Activated CD4-positive, alpha-beta memory T cell treated with anti-CD3 and anti-CD28 coated beads for 36 hours (primary cell): ENCODE measurements around the gene TSFM. TPM values are rescaled to one million over a fixed set of nuclear protein-coding genes. Genes with fewer than 3 reads are reported as not detected.

Source experiments
- CTCF ChIA-PET: fragments of 350-600 bp; sonication (Branson Sonifier 250); formaldehyde crosslinking; loops from one replicate; lab custom pipeline; 2021; ENCODE audit warnings: antibody characterized with exemption, inconsistent platforms; lab: Charles Lee
- POLR2A ChIA-PET: fragments of 350-600 bp; sonication (Branson Sonifier 250); formaldehyde crosslinking; loops from one replicate; lab custom pipeline; 2021; ENCODE audit warnings: antibody characterized with exemption; lab: Charles Lee
- DNase-seq: peaks from one replicate; pipeline ENCODE4 v3.0.0-alpha.2; 2020
- H3K27ac Mint-ChIP-seq: one replicate; pipeline ENCODE4 v1.8.0; 2021; ENCODE audit warnings: mixed read lengths
- H3K27me3 Mint-ChIP-seq: one replicate; pipeline ENCODE4 v1.8.0; 2021; ENCODE audit warnings: mixed read lengths
- H3K36me3 Mint-ChIP-seq: one replicate; pipeline ENCODE4 v1.8.0; 2021; ENCODE audit warnings: mixed read lengths
- H3K4me1 Mint-ChIP-seq: one replicate; pipeline ENCODE4 v1.8.0; 2021; ENCODE audit warnings: low read depth, mixed read lengths
- H3K4me3 Mint-ChIP-seq: one replicate; pipeline ENCODE4 v1.8.0; 2021; ENCODE audit warnings: mild to moderate bottlenecking, mixed read lengths
- H3K9me3 Mint-ChIP-seq: one replicate; pipeline ENCODE4 v1.8.0; 2021; ENCODE audit warnings: mixed read lengths
- intact Hi-C: fragments of 100-400 bp; cut with micrococcal nuclease; formaldehyde crosslinking; loops from one replicate; pipeline ENCODE4 v1.15.1; 2023
- total RNA-seq, 2 experiments: library from RNA; stranded (reverse); gene quantifications; one replicate each; pipeline ENCODE4 v1.2.3, GENCODE V29; 2021

TSFM gene
- total RNA-seq, 2 experiments from 2014 or later, result 45.5 to 47.2 TPM

GRCh38 chr12:57749061-57749460 is 33.5 kb upstream of the TSFM start:
- Mint-ChIP-seq H3K36me3 (peaks cover 50% of the 10 kb centered on the region), H3K27ac (no peak overlapping the region), H3K9me3 (no peaks in the 10 kb centered on the region), H3K4me3 (no peak overlapping the region), H3K4me1 (peaks cover 61% of the 10 kb centered on the region), H3K27me3 (no peaks in the 10 kb centered on the region)
- intact Hi-C loops, result no loop called here
- no peak for DNase-seq
- ChIA-PET POLR2A (no interaction called here), CTCF (interaction anchor here (1.0 to 1.4 kb wide), 2 partner anchors 11 to 165 kb away, joined by 3 to 5 read pairs; no protein-coding TSS in a partner anchor)

- no peaks in the 10 kb centered on the region for H3K27me3 Mint-ChIP-seq
- H3K36me3 Mint-ChIP-seq, result peaks cover 46% of the 10 kb centered on the region
- peak overlapping the region; percentile 95 for H3K4me3 Mint-ChIP-seq
- intact Hi-C loops, result loop anchor here (10.0 kb wide), 1 partner anchor 676 kb away; the partner anchor contains the start of gene NEMP1
- DNase-seq, result no peak
- H3K27ac Mint-ChIP-seq, result peak overlapping the region; percentile 91
- no peaks in the 10 kb centered on the region for H3K9me3 Mint-ChIP-seq
- ChIA-PET CTCF (interaction anchor here (1.0 kb wide), 1 partner anchor 8 kb away, joined by 3 read pairs; no protein-coding TSS in a partner anchor), POLR2A (no interaction called here)
- H3K4me1 Mint-ChIP-seq, result peaks cover 51% of the 10 kb centered on the region
Measured at GRCh38 chr12:57750561-57751431, 31.8 kb upstream of the TSFM start.

- peaks cover 50% of the 10 kb centered on the region for H3K4me1 Mint-ChIP-seq
- peak overlapping the region; percentile 95 for H3K4me3 Mint-ChIP-seq
- no peaks in the 10 kb centered on the region for H3K27me3 Mint-ChIP-seq
- intact Hi-C loops, result loop anchor here (10.0 kb wide), 1 partner anchor 677 kb away; the partner anchor contains the start of gene NEMP1
- ChIA-PET POLR2A (interaction anchor here (0.6 to 1.6 kb wide), 3 partner anchors 9 to 147 kb away, joined by 3 to 10 read pairs (median 3); partner anchors contain the start of genes DTX3 and EEF1AKMT3), CTCF (no interaction called here)
- H3K27ac Mint-ChIP-seq, result peak overlapping the region; percentile 91
- H3K9me3 Mint-ChIP-seq, result no peaks in the 10 kb centered on the region
- H3K36me3 Mint-ChIP-seq, result peaks cover 42% of the 10 kb centered on the region
- DNase-seq, result no peak
Measured at GRCh38 chr12:57751432-57751787, 31.2 kb upstream of the TSFM start.

GRCh38 chr12:57751788-57752667 is 30.6 kb upstream of the TSFM start, which contains the start of gene CDK4:
Gene CDK4, minus strand, starts transcription at chr12:57752310. Its CDS starts 593 bp downstream, at chr12:57751717.
- Mint-ChIP-seq H3K27me3 (no peaks in the 10 kb centered on the region), H3K4me1 (peaks cover 54% of the 10 kb centered on the region), H3K9me3 (no peaks in the 10 kb centered on the region), H3K27ac (peak within 1 kb of the TSS; percentile 91), H3K36me3 (peaks cover 43% of the 10 kb centered on the region), H3K4me3 (peak within 1 kb of the TSS; percentile 95)
- CTCF ChIA-PET, result interaction anchor here (0.7 to 1.0 kb wide), 2 partner anchors 10 to 13 kb away, joined by 3 to 7 read pairs; no protein-coding TSS in a partner anchor
- POLR2A ChIA-PET, result interaction anchor here (0.6 to 1.6 kb wide), 3 partner anchors 10 to 148 kb away, joined by 3 to 10 read pairs (median 3); partner anchors contain the start of genes DTX3 and EEF1AKMT3
- peak; percentile 100 for DNase-seq
- intact Hi-C loops, result loop anchor here (1.0 to 10.0 kb wide), 8 partner anchors 8 to 1845 kb away; partner anchors contain the start of genes CTDSP2, EEF1AKMT3, MBD6 and METTL1

GRCh38 chr12:57752668-57753000 is 30.0 kb upstream of the TSFM start:
- Mint-ChIP-seq H3K27ac (peak overlapping the region; percentile 91), H3K4me3 (peak overlapping the region; percentile 95), H3K9me3 (no peaks in the 10 kb centered on the region), H3K27me3 (no peaks in the 10 kb centered on the region), H3K4me1 (peaks cover 56% of the 10 kb centered on the region), H3K36me3 (peaks cover 40% of the 10 kb centered on the region)
- CTCF ChIA-PET, result interaction anchor here (1.0 kb wide), 1 partner anchor 11 kb away, joined by 7 read pairs; no protein-coding TSS in a partner anchor
- intact Hi-C loops, result loop anchor here (1.0 to 10.0 kb wide), 8 partner anchors 8 to 1844 kb away; partner anchors contain the start of genes CTDSP2, EEF1AKMT3, MBD6 and METTL1
- DNase-seq, result no peak
- POLR2A ChIA-PET, result interaction anchor here (1.1 to 1.6 kb wide), 2 partner anchors 10 to 20 kb away, joined by 3 to 10 read pairs; partner anchors contain the start of gene EEF1AKMT3

GRCh38 chr12:57753756-57754337 is 28.7 kb upstream of the TSFM start:
- CTCF ChIA-PET, result no interaction called here
- intact Hi-C loops, result loop anchor here (2.0 to 10.0 kb wide), 2 partner anchors 679 to 1843 kb away; partner anchors contain the start of genes NEMP1 and SLC16A7

GRCh38 chr12:57754411-57755193 is 28.0 kb upstream of the TSFM start, which contains the start of gene MARCHF9:
Gene MARCHF9, plus strand, starts transcription at chr12:57755103. Its CDS starts 426 bp downstream, at chr12:57755529.
- Mint-ChIP-seq H3K27ac (peak within 1 kb of the TSS; percentile 77), H3K9me3 (no peaks in the 10 kb centered on the region), H3K4me1 (peaks cover 60% of the 10 kb centered on the region), H3K4me3 (peak within 1 kb of the TSS; percentile 81), H3K36me3 (peaks cover 36% of the 10 kb centered on the region), H3K27me3 (no peaks in the 10 kb centered on the region)
- CTCF ChIA-PET, result interaction anchor here (0.6 to 2.6 kb wide), 2 partner anchors 10 to 31 kb away, joined by 3 to 17 read pairs; partner anchors contain the start of gene TSPAN31
- peak; percentile 92 for DNase-seq
- POLR2A ChIA-PET, result interaction anchor here (0.6 to 1.8 kb wide), 3 partner anchors 10 to 17 kb away, joined by 3 to 6 read pairs (median 4); partner anchors contain the start of genes EEF1AKMT3 and METTL1
- intact Hi-C loops, result loop anchor here (10.0 kb wide), 1 partner anchor 680 kb away; the partner anchor contains the start of gene NEMP1

More at GRCh38 chr12:57753756-57754337, 28.7 kb upstream of the TSFM start:
- no peak for DNase-seq
- no peaks in the 10 kb centered on the region for H3K9me3 Mint-ChIP-seq
- H3K4me1 Mint-ChIP-seq, result peaks cover 59% of the 10 kb centered on the region
- no peaks in the 10 kb centered on the region for H3K27me3 Mint-ChIP-seq
- POLR2A ChIA-PET, result interaction anchor here (0.6 to 1.6 kb wide), 2 partner anchors 11 to 12 kb away, joined by 3 to 4 read pairs; no protein-coding TSS in a partner anchor
- peaks cover 37% of the 10 kb centered on the region for H3K36me3 Mint-ChIP-seq
- peak overlapping the region; percentile 77 for H3K27ac Mint-ChIP-seq
- peak overlapping the region; percentile 81 for H3K4me3 Mint-ChIP-seq

GRCh38 chr12:57755194-57755453 is 27.5 kb upstream of the TSFM start:
- Mint-ChIP-seq H3K4me1 (peaks cover 62% of the 10 kb centered on the region), H3K9me3 (no peaks in the 10 kb centered on the region), H3K4me3 (peak overlapping the region; percentile 17), H3K36me3 (peaks cover 38% of the 10 kb centered on the region), H3K27ac (no peak overlapping the region), H3K27me3 (no peaks in the 10 kb centered on the region)
- no peak for DNase-seq
- intact Hi-C loops, result loop anchor here (10.0 kb wide), 1 partner anchor 680 kb away; the partner anchor contains the start of gene NEMP1
- ChIA-PET CTCF (interaction anchor here (0.6 to 2.6 kb wide), 3 partner anchors 10 to 31 kb away, joined by 3 to 17 read pairs (median 8); partner anchors contain the start of genes EEF1AKMT3, METTL1 and TSPAN31), POLR2A (interaction anchor here (1.6 to 1.8 kb wide), 2 partner anchors 10 to 17 kb away, joined by 3 to 6 read pairs; partner anchors contain the start of genes EEF1AKMT3 and METTL1)

GRCh38 chr12:57755454-57756372 is 26.9 kb upstream of the TSFM start:
- peak; percentile 44 for DNase-seq
- Mint-ChIP-seq H3K9me3 (no peaks in the 10 kb centered on the region), H3K4me3 (peak overlapping the region; percentile 79), H3K27ac (peak overlapping the region; percentile 50), H3K27me3 (no peaks in the 10 kb centered on the region), H3K36me3 (peaks cover 34% of the 10 kb centered on the region), H3K4me1 (peaks cover 56% of the 10 kb centered on the region)
- intact Hi-C loops, result loop anchor here (1.0 to 10.0 kb wide), 3 partner anchors 10 to 681 kb away; partner anchors contain the start of gene NEMP1
- ChIA-PET POLR2A (interaction anchor here (1.2 to 1.9 kb wide), 5 partner anchors 9 to 28 kb away, joined by 3 to 6 read pairs (median 4); partner anchors contain the start of genes EEF1AKMT3 and METTL1), CTCF (interaction anchor here (0.6 to 2.6 kb wide), 17 partner anchors 9 to 149 kb away, joined by 3 to 52 read pairs (median 11); partner anchors contain the start of genes AVIL, CYP27B1, EEF1AKMT3 and METTL1)
